GM19240 (cell line): ENCODE results near the gene MTM1.

Experiments
- DNase-seq: peaks from one replicate; pipeline ENCODE4 v3.0.0; 2011; ENCODE audit warnings: low spot score; ENCODE audit not compliant: insufficient read length

Gene MTM1

GRCh38 chrX:150568320-150569154, at the start of gene MTM1:
TSS of gene MTM1 (plus strand) at chrX:150568621. CDS start at chrX:150592615, 23,994 bp downstream.
- DNase-seq, result peak; percentile 76

GRCh38 chrX:150522494-150522893, 45.9 kb upstream of the MTM1 start:
- no peak for DNase-seq

- DNase-seq, result no peak
These were observed 43.1 kb upstream of the MTM1 start for GRCh38 chrX:150525061-150525919.

GRCh38 chrX:150526692-150527091, 41.7 kb upstream of the MTM1 start:
- no peak for DNase-seq

GRCh38 chrX:150527108-150527507, 41.3 kb upstream of the MTM1 start:
- no peak for DNase-seq

- no peak for DNase-seq
These were observed 38.8 kb upstream of the MTM1 start for GRCh38 chrX:150529587-150529986.

GRCh38 chrX:150530821-150531220, 37.6 kb upstream of the MTM1 start:
- no peak for DNase-seq

- no peak for DNase-seq
These were observed 37.0 kb upstream of the MTM1 start for GRCh38 chrX:150531467-150531866.

- DNase-seq, result no peak
These were observed 34.6 kb upstream of the MTM1 start for GRCh38 chrX:150533863-150534262.

GRCh38 chrX:150536455-150537116, 31.8 kb upstream of the MTM1 start:
- DNase-seq, result no peak

- DNase-seq, result no peak
These were observed 30.6 kb upstream of the MTM1 start for GRCh38 chrX:150537851-150538250.

- DNase-seq, result no peak
These were observed 27.5 kb upstream of the MTM1 start for GRCh38 chrX:150540965-150541364.

- DNase-seq, result no peak
These were observed 25.6 kb upstream of the MTM1 start for GRCh38 chrX:150542846-150543229.

- no peak for DNase-seq
These were observed 24.9 kb upstream of the MTM1 start for GRCh38 chrX:150543230-150544155.

- no peak for DNase-seq
These were observed 24.1 kb upstream of the MTM1 start for GRCh38 chrX:150544222-150544787.

- no peak for DNase-seq
These were observed 23.3 kb upstream of the MTM1 start for GRCh38 chrX:150544835-150545770.

- DNase-seq, result no peak
These were observed 21.7 kb upstream of the MTM1 start for GRCh38 chrX:150546711-150547153.

- DNase-seq, result no peak
These were observed 20.9 kb upstream of the MTM1 start for GRCh38 chrX:150547375-150548115.

- no peak for DNase-seq
These were observed 20.2 kb upstream of the MTM1 start for GRCh38 chrX:150548251-150548650.
